Ishikawa (cell line): ENCODE results near the gene IL31.

Experiments
- CEBPB ChIP-seq: IDR thresholded peaks from 2 replicates; pipeline ENCODE4 v1.6.1; 2012
- CREB1 ChIP-seq: IDR thresholded peaks from 2 replicates; pipeline ENCODE4 v1.6.1; 2012; ENCODE audit warnings: low read depth
- EGR1 ChIP-seq: IDR thresholded peaks from 2 replicates; pipeline ENCODE4 v1.6.1; 2012
- EP300 ChIP-seq: IDR thresholded peaks from 2 replicates; pipeline ENCODE4 v1.6.1; 2012; ENCODE audit warnings: borderline replicate concordance
- FOXM1 ChIP-seq: IDR thresholded peaks from 2 replicates; pipeline ENCODE4 v1.6.1; 2012; ENCODE audit warnings: low read depth, borderline replicate concordance
- NFIC ChIP-seq: IDR thresholded peaks from 2 replicates; pipeline ENCODE4 v1.6.1; 2012
- RAD21 ChIP-seq: IDR thresholded peaks from 2 replicates; pipeline ENCODE4 v1.6.1; 2012; ENCODE audit warnings: low read depth
- TAF1 ChIP-seq: IDR thresholded peaks from 2 replicates; pipeline ENCODE4 v1.6.1; 2012; ENCODE audit warnings: low read depth, mild to moderate bottlenecking
- TCF12 ChIP-seq: IDR thresholded peaks from 2 replicates; pipeline ENCODE4 v1.6.1; 2012; ENCODE audit warnings: low read depth
- TEAD4 ChIP-seq: IDR thresholded peaks from 2 replicates; pipeline ENCODE4 v1.6.1; 2012
- YY1 ChIP-seq: IDR thresholded peaks from 2 replicates; pipeline ENCODE4 v1.6.1; 2012; ENCODE audit warnings: low read depth
- ZBTB7A ChIP-seq: IDR thresholded peaks from 2 replicates; pipeline ENCODE4 v1.6.1; 2012; ENCODE audit warnings: low read depth
- TF ChIP-seq, protein P1 (sequence below): IDR thresholded peaks from 2 replicates; pipeline ENCODE4 v1.6.1; 2012
- TF ChIP-seq, protein P2 (sequence below): IDR thresholded peaks from 2 replicates; pipeline ENCODE4 v1.6.1; 2012; ENCODE audit warnings: low read depth, mild to moderate bottlenecking
- TF ChIP-seq, protein P3 (sequence below): IDR thresholded peaks from 2 replicates; pipeline ENCODE4 v1.6.1; 2012

The IL31 gene

DNA sequence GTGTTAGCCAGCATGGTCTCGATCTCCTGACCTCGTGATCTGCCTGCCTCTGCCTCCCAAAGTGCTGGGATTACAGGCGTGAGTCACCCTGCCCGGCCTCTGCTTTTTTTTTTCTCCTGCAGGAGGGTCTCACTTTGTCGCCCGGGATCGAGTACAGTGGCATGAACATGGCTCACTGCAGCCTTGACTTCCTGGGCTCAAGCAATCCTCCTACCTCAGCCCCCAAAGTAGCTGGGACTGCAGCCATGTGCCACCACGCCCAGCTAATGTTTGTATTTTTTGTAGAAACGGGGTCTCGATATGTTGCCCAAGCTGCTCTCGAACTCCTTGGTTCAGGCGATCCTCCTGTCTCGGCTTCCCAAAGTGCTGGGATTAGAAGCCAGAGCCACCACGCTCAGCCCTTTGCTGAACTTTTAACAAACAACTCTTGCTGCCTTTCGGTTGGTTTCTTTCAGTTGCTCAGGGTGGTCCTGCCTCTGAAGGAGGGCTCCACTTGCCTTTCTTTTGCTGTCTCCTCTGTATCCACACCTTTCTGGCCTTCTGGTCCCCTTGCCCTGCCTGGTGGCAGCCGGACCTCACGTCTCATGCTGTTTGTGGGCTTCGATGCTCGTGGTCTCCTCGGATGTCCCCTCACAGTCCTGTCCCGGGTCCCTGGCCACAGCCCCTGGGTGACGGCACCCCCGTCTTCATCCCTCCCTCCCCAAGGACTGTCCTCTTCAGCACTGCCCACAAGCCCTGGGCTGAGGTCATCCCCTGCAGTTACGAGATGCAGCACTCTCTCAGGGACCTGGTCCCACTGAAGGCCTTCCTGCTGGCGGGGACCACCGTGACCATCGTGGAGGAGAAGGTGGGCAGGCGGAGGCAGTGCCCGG lies 25.7 kb upstream of the IL31 start:
- no peak for TF ChIP-seq YY1
- TF ChIP-seq TAF1, result no peak
- TF ChIP-seq, protein P1, sequence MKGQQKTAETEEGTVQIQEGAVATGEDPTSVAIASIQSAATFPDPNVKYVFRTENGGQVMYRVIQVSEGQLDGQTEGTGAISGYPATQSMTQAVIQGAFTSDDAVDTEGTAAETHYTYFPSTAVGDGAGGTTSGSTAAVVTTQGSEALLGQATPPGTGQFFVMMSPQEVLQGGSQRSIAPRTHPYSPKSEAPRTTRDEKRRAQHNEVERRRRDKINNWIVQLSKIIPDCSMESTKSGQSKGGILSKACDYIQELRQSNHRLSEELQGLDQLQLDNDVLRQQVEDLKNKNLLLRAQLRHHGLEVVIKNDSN, result no peak
- TF ChIP-seq TEAD4, result no peak
- TF ChIP-seq CREB1, result no peak

DNA sequence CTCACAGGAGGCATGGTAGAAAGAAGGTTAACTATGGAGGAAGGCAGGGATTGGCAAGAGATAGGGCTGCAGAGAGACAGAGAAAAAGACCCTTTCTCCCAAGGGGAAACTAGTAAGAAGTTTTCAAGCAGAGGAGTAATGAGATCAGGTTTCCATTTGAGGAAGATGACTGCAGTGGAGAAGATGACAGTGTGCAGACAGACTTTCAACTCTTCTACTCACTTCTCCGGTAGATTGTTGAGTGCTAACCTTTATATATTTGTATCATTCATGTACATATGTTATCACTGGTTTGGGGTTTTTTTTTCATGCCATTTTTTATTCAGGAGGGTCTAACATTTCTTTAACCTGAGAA lies 23.6 kb upstream of the IL31 start:
- TF ChIP-seq ZBTB7A (no peak), TAF1 (no peak)

DNA sequence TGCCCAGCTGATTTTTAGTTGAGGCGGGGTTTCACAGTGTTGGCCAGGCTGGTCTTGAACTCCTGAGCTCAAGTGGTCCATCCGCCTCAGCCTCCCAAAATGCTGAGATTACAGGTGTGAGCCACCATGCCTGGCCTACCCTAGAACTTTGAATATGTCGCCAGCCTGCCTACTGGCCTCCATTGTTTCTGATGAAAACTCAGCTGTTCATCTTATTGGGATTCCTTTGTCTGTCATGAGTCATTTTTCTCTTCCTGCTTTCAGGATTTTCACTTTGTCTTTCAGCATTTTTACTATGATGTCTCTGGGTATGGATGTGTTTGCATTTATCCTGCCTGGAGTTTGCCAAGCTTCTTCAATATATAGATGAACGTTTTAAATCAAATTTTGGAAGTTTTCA lies 21.4 kb upstream of the IL31 start:
- TF ChIP-seq RAD21 (no peak), TEAD4 (no peak), NFIC (no peak), FOXM1 (no peak), EGR1 (no peak), CREB1 (no peak), TAF1 (no peak), CEBPB (no peak)
- TF ChIP-seq, protein P2, sequence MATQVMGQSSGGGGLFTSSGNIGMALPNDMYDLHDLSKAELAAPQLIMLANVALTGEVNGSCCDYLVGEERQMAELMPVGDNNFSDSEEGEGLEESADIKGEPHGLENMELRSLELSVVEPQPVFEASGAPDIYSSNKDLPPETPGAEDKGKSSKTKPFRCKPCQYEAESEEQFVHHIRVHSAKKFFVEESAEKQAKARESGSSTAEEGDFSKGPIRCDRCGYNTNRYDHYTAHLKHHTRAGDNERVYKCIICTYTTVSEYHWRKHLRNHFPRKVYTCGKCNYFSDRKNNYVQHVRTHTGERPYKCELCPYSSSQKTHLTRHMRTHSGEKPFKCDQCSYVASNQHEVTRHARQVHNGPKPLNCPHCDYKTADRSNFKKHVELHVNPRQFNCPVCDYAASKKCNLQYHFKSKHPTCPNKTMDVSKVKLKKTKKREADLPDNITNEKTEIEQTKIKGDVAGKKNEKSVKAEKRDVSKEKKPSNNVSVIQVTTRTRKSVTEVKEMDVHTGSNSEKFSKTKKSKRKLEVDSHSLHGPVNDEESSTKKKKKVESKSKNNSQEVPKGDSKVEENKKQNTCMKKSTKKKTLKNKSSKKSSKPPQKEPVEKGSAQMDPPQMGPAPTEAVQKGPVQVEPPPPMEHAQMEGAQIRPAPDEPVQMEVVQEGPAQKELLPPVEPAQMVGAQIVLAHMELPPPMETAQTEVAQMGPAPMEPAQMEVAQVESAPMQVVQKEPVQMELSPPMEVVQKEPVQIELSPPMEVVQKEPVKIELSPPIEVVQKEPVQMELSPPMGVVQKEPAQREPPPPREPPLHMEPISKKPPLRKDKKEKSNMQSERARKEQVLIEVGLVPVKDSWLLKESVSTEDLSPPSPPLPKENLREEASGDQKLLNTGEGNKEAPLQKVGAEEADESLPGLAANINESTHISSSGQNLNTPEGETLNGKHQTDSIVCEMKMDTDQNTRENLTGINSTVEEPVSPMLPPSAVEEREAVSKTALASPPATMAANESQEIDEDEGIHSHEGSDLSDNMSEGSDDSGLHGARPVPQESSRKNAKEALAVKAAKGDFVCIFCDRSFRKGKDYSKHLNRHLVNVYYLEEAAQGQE, result no peak
- TF ChIP-seq, protein P3, sequence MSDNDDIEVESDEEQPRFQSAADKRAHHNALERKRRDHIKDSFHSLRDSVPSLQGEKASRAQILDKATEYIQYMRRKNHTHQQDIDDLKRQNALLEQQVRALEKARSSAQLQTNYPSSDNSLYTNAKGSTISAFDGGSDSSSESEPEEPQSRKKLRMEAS, result no peak

DNA sequence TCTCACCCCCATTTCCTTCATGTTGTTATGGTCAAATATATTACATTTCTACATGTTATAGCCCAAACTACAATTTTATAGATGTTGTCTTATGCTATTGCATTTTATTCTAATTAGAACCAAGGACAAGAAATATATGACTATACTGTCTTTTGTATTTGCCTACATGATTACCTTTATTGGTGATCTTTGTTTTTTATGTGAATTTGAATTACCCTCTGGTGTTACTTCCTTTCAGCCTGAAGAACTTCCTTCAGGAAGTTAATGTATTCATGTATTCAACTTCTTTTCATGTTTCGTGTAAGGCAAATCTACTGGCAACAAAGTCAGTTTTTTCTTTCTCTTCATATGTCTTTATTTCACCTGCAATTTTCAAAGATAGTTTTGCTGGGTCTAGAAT lies 20.8 kb upstream of the IL31 start:
- no peak for TF ChIP-seq EP300
- no peak for TF ChIP-seq YY1
- TF ChIP-seq, protein P3, result no peak
- TF ChIP-seq EGR1, result no peak
- no peak for TF ChIP-seq NFIC
- TF ChIP-seq TEAD4, result no peak
- no peak for TF ChIP-seq ZBTB7A
- TF ChIP-seq CREB1, result no peak

DNA sequence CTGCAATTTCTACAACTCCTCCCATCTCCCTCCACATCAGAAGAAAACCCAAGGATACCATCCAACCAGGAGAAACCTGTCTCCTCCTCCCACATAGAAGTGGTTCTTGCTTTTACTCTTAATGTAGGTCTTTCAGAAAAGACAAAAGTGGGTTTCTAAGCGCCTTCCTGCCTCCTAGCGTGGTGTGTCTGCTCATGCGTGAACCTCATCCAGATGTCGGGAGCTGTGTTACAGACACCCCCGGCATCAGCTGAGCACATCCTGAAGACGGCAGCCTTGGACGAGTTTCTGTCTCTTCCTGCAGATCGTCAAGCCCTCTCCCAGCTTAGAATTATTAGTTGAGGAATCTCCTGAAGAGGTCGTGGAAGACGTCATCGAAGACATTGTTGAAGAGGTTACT lies 18.4 kb upstream of the IL31 start:
- no peak for TF ChIP-seq ZBTB7A
- TF ChIP-seq CEBPB, result no peak
- TF ChIP-seq TEAD4, result no peak
- no peak for TF ChIP-seq EP300
- no peak for TF ChIP-seq RAD21
- no peak for TF ChIP-seq YY1
- no peak for TF ChIP-seq FOXM1
- no peak for TF ChIP-seq TAF1
- TF ChIP-seq TCF12, result no peak

DNA sequence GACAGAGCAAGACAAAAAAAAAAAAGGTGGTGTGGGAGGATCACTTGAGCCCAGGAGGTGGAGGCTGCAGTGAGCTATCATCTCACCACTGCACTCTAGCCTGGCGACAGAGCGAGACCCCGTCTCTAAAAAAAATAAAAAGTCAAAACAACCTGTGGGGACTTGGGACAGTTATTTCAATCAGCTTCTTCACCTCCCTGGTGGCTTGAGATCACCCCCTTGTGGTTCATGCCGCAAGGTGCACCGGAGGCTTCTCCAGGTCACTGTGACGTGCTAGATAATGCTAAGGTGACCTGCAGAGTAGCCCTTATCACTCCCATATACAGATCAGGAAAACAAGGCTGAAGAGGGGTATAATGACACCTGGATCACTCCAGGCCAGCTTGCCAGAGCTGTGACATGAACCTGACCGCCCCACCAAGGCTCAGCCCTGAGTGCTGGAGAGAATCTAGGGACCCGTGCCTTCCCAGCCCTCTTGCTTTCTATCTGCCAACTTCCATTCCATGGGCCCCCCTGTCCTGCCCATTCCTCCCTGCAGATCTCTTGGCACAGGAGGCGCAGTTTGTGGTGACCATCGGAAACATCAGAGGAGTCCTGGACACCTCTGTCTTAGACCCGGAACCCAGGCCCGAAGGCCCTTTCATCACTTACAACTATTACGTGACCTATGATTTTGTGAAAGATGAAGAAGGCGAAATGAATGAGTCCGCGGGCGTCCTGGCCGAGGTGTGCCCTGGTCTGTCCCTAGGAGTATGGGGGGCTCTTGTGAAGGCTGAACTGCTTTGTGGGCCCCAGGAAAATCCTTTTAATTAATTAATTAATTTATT lies 17.0 kb upstream of the IL31 start:
- TF ChIP-seq CEBPB (no peak), RAD21 (peak; percentile 90), FOXM1 (no peak)
- TF ChIP-seq, protein P3, result no peak

DNA sequence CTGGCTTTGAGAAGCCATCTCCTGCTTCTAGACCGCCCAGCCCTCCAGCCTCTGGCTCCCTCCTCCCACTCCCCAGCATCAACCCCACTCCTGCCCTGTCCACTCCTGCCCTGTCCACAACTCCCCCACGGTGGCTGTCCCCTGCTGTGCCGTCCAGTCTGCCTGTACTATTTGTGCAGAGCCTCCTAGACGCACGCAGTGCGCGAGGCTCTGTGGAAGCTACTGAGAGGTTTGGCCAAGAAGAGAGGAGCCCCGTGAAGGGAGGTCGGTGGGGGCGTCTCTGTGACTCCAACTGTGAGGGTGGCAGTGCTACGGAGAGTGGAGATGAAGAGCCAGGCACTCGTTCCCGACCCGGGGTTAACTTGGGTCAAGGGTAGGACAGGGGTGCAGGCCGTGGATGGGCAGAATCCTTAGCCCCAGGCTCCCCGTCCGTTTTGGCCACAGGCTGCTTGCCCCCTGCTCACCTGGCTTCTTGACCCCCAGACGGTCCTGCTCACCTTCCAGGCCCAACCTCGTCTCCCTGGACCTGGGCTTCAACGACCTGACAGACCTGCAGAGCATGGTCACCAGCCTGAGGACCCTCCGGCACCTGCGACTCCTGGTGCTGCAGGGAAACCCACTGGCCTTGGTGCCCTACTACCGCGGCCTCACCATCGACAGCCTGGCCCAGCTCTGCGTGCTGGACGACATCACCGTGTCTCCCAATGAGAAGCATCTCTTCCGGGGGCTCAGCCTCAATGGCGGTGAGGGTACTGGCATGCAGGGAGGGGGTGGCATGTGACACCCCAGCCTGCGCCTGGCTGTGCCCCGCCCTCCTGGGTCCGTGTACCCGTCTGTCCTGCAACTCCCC lies 15.8 kb upstream of the IL31 start:
- TF ChIP-seq ZBTB7A, result no peak
- no peak for TF ChIP-seq EP300

DNA sequence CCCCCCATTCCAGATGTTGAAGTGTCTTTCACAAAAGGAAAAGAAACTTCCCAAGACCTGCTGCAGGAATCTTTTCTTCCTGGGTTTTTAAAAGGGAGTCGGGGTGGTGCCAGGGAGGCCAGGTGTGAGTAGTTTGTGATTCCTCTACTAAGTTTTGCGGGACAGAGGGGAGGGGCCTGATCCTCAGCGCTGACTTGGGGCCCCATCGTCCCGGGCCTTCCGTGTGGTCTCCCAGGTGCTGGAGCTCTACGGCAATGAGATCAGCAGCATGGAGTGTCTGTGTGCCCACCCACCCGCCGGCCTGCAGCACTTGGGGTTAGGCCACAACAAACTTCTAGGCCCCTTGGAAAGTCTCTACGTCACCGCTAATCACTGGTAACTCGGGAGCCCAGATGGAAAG lies 13.4 kb upstream of the IL31 start:
- TF ChIP-seq ZBTB7A (no peak), YY1 (no peak), FOXM1 (no peak), EP300 (no peak), CREB1 (no peak), NFIC (no peak), TEAD4 (no peak), TCF12 (no peak), EGR1 (no peak), CEBPB (no peak)
- TF ChIP-seq, protein P3, result no peak
